ENCODE data around the gene BCL2L13.

GRCh38 chr22:17603668-17604067 lies 34.9 kb upstream of the BCL2L13 start:
- TF ChIP-seq ERG (CRISPR knock-in tag; IDR thresholded peaks at IDR 0.05) = no peak
- TF ChIP-seq CTCF (IDR thresholded peaks at IDR 0.05) = no peak
